Fibroblast of lung (primary cell): Measurements from ENCODE around the gene PPP4R3B. TPM values are rescaled to one million over a fixed set of nuclear protein-coding genes. Genes with fewer than 3 reads are reported as not detected.
A peak's percentile ranks its signal among the peaks of the same experiment; 100 is the strongest.
"Not testable (repeated sequence)": the region's sequence is repeated elsewhere in the genome, so short reads cannot be mapped to it uniquely, and the experiment has no call there.

ENCODE experiments used
- DNase-seq, 2 donors: peaks; one replicate each; pipeline versions ENCODE4 v3.0.0 to v3.0.0-alpha.2; 2010; ENCODE audit warnings: low read depth in 2 of 2
- H2AFZ ChIP-seq: 2 replicates; pipeline ENCODE4 v1.5.1; 2012; ENCODE audit warnings: low read length, control low read depth, inconsistent platforms
- H3K27ac ChIP-seq: 2 replicates; pipeline ENCODE4 v1.5.1; 2011; ENCODE audit warnings: low read length, control low read depth; ENCODE audit not compliant: insufficient read depth
- H3K27me3 ChIP-seq: 2 replicates; pipeline ENCODE4 v1.5.1; 2011; ENCODE audit warnings: mild to moderate bottlenecking, low read length; ENCODE audit not compliant: control insufficient read depth, insufficient read depth
- H3K36me3 ChIP-seq: 2 replicates; pipeline ENCODE4 v1.5.1; 2011; ENCODE audit warnings: low read length; ENCODE audit not compliant: control insufficient read depth, insufficient read depth
- H3K4me1 ChIP-seq: 2 replicates; pipeline ENCODE4 v1.5.1; 2011; ENCODE audit warnings: low read length; ENCODE audit not compliant: control insufficient read depth, insufficient read depth; ENCODE audit errors: extremely low read depth
- H3K4me2 ChIP-seq: 2 replicates; pipeline ENCODE4 v1.5.1; 2011; ENCODE audit warnings: low read length, control low read depth; ENCODE audit not compliant: insufficient read depth; ENCODE audit errors: extremely low read depth
- H3K4me3 ChIP-seq, 4 experiments: fragments of 200-600 bp in 1 of 4; sonication (generic) in 1 of 4; replicated peaks in 1 of 4; 2 replicates each; pipeline ENCODE4 v1.5.1; 2011 to 2016; ENCODE audit warnings: low read length in 4 of 4, low read depth in 3 of 4, mild to moderate bottlenecking in 3 of 4, control low read depth in 2 of 4, inconsistent platforms in 1 of 4, mixed read lengths in 1 of 4; ENCODE audit not compliant: insufficient read depth in 1 of 4; ENCODE audit errors: control extremely low read depth in 1 of 4
- H3K79me2 ChIP-seq: 2 replicates; pipeline ENCODE4 v1.5.1; 2012; ENCODE audit warnings: mild to moderate bottlenecking, low read length, inconsistent platforms; ENCODE audit not compliant: control insufficient read depth, insufficient read depth
- H3K9ac ChIP-seq: 2 replicates; pipeline ENCODE4 v1.5.1; 2011; ENCODE audit warnings: mild to moderate bottlenecking, low read length, control low read depth; ENCODE audit not compliant: insufficient read depth
- H3K9me3 ChIP-seq: 2 replicates; pipeline ENCODE4 v1.5.1; 2012; ENCODE audit warnings: low read depth, low read length; ENCODE audit not compliant: control insufficient read depth, insufficient read depth
- H4K20me1 ChIP-seq: 2 replicates; pipeline ENCODE4 v1.5.1; 2011; ENCODE audit warnings: low read length; ENCODE audit not compliant: control insufficient read depth, insufficient read depth; ENCODE audit errors: extremely low read depth
- CTCF ChIP-seq, 2 donors: IDR thresholded peaks in 1 of 2; conservative IDR thresholded peaks in 1 of 2; 1 replicate in 1 of 2; 2 replicates in 1 of 2; pipeline ENCODE4 v1.5.1; 2011 to 2012; ENCODE audit warnings: low read length in 2 of 2, control low read depth in 1 of 2, inconsistent platforms in 1 of 2, low read depth in 1 of 2, mild to moderate bottlenecking in 1 of 2
- EZH2 ChIP-seq: IDR thresholded peaks from 2 replicates; pipeline ENCODE4 v1.5.1; 2012; ENCODE audit warnings: low read length, control low read depth, mild to moderate bottlenecking; ENCODE audit errors: missing control alignments
- polyA plus RNA-seq, 2 donors: library from polyadenylated mRNA; depleted of rRNA in 1 of 2; stranded (reverse) in 1 of 2; unstranded in 1 of 2; fragments of >200 nt; gene quantifications; 2 replicates each; pipeline ENCODE4 v1.2.1, GENCODE V29; 2011 to 2012; ENCODE audit warnings: missing spikeins in 1 of 2
- total RNA-seq: library from RNA; depleted of rRNA; stranded (reverse); fragments of >200 nt; gene quantifications from 2 replicates; pipeline ENCODE4 v1.2.1, GENCODE V29; 2014

The PPP4R3B gene
- total and polyA plus RNA-seq, 2 donors (not counting 1 experiment from before 2014, with no cell fraction given): 27.5 to 51.4 TPM

- H2AFZ ChIP-seq: no peak overlapping the region
- H3K36me3 ChIP-seq: peaks cover 8% of the 10 kb centered on the region
- H3K9ac ChIP-seq: no peak overlapping the region
- H3K4me1 ChIP-seq: no peaks in the 10 kb centered on the region
- H3K9me3 ChIP-seq: no peaks in the 10 kb centered on the region
- H3K27ac ChIP-seq: no peak overlapping the region
- H3K4me3 ChIP-seq: no peak overlapping the region
- H3K27me3 ChIP-seq: no peaks in the 10 kb centered on the region
- TF ChIP-seq EZH2 (no peak), CTCF (conservative IDR thresholded peaks at IDR 0.05 in 1 of 2, IDR thresholded peaks at IDR 0.05 in 1 of 2; ENCODE audit: low read depth in 1 of 2, low read length in 2 of 2) (no peak)
- H4K20me1 ChIP-seq: no peaks in the 10 kb centered on the region
- peaks cover 11% of the 10 kb centered on the region for H3K79me2 ChIP-seq
- no peak overlapping the region for H3K4me2 ChIP-seq
- peak in 1 of 2 donors; percentile 83 for DNase-seq
Measured at GRCh38 chr2:55598056-55598795, 19.2 kb downstream of the PPP4R3B start.

DNA sequence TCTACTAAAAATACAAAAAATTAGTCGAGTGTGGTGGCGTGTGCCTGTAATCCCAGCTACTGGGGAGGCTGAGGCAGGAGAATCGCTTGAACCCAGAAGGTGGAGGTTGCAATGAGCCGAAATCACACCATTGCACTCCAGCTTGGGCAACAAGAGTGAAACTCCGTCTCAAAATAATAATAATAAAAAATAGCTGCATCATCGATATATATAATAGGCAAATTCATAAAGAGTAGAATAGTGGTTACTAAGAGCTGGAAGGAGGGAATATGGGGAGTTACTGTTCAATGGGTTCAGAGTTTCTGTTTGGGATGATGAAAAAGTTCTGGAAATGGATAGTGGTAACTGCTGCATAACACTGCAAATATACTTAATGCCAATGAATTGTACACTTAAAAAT, 20.6 kb downstream of the PPP4R3B start:
- H3K79me2 ChIP-seq, H4K20me1 ChIP-seq, H3K9me3 ChIP-seq, H3K4me1 ChIP-seq, H3K27me3 ChIP-seq, H3K4me2 ChIP-seq, H3K27ac ChIP-seq, DNase-seq, H3K9ac ChIP-seq, H3K36me3 ChIP-seq, H2AFZ ChIP-seq, H3K4me3 ChIP-seq: not testable (repeated sequence)

DNA sequence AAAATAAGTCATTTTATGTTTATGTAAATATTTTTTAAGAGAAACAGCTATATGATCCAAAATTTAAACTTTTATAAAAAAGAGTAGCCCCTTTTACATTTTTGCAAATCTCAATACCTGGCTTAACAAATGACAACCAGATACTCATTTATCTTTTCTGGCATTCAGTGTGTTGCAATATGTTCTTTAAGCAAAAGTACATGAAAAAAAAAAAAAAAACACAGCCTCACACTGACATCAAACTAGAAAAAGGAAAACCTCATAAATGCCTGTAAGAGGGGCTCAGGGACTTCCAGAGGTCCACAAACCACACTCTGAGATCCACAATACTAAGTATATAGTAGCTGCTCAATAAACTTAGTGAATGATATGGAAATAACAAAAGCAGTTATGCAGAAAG, 21.9 kb downstream of the PPP4R3B start:
- H2AFZ ChIP-seq: no peak overlapping the region
- H3K27ac ChIP-seq: no peak overlapping the region
- no peak overlapping the region for H3K4me3 ChIP-seq
- no peaks in the 10 kb centered on the region for H3K27me3 ChIP-seq
- no peaks in the 10 kb centered on the region for H4K20me1 ChIP-seq
- H3K9ac ChIP-seq: no peak overlapping the region
- H3K4me1 ChIP-seq: peaks cover 5% of the 10 kb centered on the region
- peak in 1 of 2 donors; percentile 49 for DNase-seq
- H3K9me3 ChIP-seq: no peaks in the 10 kb centered on the region
- H3K4me2 ChIP-seq: no peak overlapping the region
- H3K79me2 ChIP-seq: peaks cover 3% of the 10 kb centered on the region
- H3K36me3 ChIP-seq: peaks cover 4% of the 10 kb centered on the region
- TF ChIP-seq EZH2 (no peak), CTCF (conservative IDR thresholded peaks at IDR 0.05 in 1 of 2, IDR thresholded peaks at IDR 0.05 in 1 of 2; ENCODE audit: low read depth in 1 of 2, low read length in 2 of 2) (no peak)
